ENCODE data around the gene CDC16.

- TF ChIP-seq SUZ12 (IDR thresholded peaks at IDR 0.05; ENCODE audit: extremely low read depth, insufficient read depth, insufficient read length) (no peak), ZNF274 (IDR thresholded peaks at IDR 0.05; ENCODE audit: low read depth, low read length) (no peak)
Observed at GRCh38 chr13:114286808-114287207, 52.1 kb downstream of the CDC16 start.

Measured in NT2/D1 (cell line).